ENCODE results near the gene MMRN2. TPM values are rescaled to one million over a fixed set of nuclear protein-coding genes. Genes with fewer than 3 reads are reported as not detected.
"Not testable (repeated sequence)": the region's sequence is repeated elsewhere in the genome, so short reads cannot be mapped to it uniquely, and the experiment has no call there.

The MMRN2 gene, protein sequence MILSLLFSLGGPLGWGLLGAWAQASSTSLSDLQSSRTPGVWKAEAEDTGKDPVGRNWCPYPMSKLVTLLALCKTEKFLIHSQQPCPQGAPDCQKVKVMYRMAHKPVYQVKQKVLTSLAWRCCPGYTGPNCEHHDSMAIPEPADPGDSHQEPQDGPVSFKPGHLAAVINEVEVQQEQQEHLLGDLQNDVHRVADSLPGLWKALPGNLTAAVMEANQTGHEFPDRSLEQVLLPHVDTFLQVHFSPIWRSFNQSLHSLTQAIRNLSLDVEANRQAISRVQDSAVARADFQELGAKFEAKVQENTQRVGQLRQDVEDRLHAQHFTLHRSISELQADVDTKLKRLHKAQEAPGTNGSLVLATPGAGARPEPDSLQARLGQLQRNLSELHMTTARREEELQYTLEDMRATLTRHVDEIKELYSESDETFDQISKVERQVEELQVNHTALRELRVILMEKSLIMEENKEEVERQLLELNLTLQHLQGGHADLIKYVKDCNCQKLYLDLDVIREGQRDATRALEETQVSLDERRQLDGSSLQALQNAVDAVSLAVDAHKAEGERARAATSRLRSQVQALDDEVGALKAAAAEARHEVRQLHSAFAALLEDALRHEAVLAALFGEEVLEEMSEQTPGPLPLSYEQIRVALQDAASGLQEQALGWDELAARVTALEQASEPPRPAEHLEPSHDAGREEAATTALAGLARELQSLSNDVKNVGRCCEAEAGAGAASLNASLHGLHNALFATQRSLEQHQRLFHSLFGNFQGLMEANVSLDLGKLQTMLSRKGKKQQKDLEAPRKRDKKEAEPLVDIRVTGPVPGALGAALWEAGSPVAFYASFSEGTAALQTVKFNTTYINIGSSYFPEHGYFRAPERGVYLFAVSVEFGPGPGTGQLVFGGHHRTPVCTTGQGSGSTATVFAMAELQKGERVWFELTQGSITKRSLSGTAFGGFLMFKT
- 10 to 100 TPM; 20.2 to 26.5 (median 25.0) TPM for polyA plus RNA-seq (ENCODE audit: insufficient read length in 3 of 3)
- long read RNA-seq, donor 1, full-length matches to known transcripts, result 3 of 3 reads
- long read RNA-seq, donor 1, partial matches to known transcripts, result 0 of 3 reads
- long read RNA-seq, donor 1, other reads (novel, unspliced or antisense), result 0 of 3 reads
- long read RNA-seq, donor 2, partial matches to known transcripts, result 13 of 24 reads
- long read RNA-seq, donor 2, other reads (novel, unspliced or antisense), result 11 of 24 reads
- long read RNA-seq, donor 3, full-length matches to known transcripts, result 5 of 57 reads
- long read RNA-seq, donor 3, partial matches to known transcripts, result 52 of 57 reads
- long read RNA-seq, donor 3, other reads (novel, unspliced or antisense), result 0 of 57 reads
- long read RNA-seq, donor 4, full-length matches to known transcripts, result 7 of 22 reads
- long read RNA-seq, donor 4, partial matches to known transcripts, result 15 of 22 reads
- long read RNA-seq, donor 4, other reads (novel, unspliced or antisense), result 0 of 22 reads
- long read RNA-seq, donor 5, result 0 reads
- long read RNA-seq, donor 6, result 0 reads
- long read RNA-seq, donor 7, full-length matches to known transcripts, result 2 of 18 reads
- long read RNA-seq, donor 7, partial matches to known transcripts, result 16 of 18 reads
- long read RNA-seq, donor 7, other reads (novel, unspliced or antisense), result 0 of 18 reads
- long read RNA-seq, donor 8, full-length matches to known transcripts, result 2 of 23 reads
- long read RNA-seq, donor 8, partial matches to known transcripts, result 21 of 23 reads
- long read RNA-seq, donor 8, other reads (novel, unspliced or antisense), result 0 of 23 reads
- long read RNA-seq, donor 9, full-length matches to known transcripts, result 3 of 14 reads
- long read RNA-seq, donor 9, partial matches to known transcripts, result 0 of 14 reads
- long read RNA-seq, donor 9, other reads (novel, unspliced or antisense), result 11 of 14 reads
- long read RNA-seq, donor 10, full-length matches to known transcripts, result 3 of 23 reads
- long read RNA-seq, donor 10, partial matches to known transcripts, result 20 of 23 reads
- long read RNA-seq, donor 10, other reads (novel, unspliced or antisense), result 0 of 23 reads
- long read RNA-seq, donor 11, full-length matches to known transcripts, result 6 of 6 reads
- long read RNA-seq, donor 11, partial matches to known transcripts, result 0 of 6 reads
- long read RNA-seq, donor 11, other reads (novel, unspliced or antisense), result 0 of 6 reads
- long read RNA-seq, donor 12, full-length matches to known transcripts, result 1 of 16 reads
- long read RNA-seq, donor 12, partial matches to known transcripts, result 15 of 16 reads
- long read RNA-seq, donor 12, other reads (novel, unspliced or antisense), result 0 of 16 reads
- long read RNA-seq, donor 13, result 0 reads
- long read RNA-seq, donor 14, full-length matches to known transcripts, result 3 of 13 reads
- long read RNA-seq, donor 14, partial matches to known transcripts, result 0 of 13 reads
- long read RNA-seq, donor 14, other reads (novel, unspliced or antisense), result 10 of 13 reads
- long read RNA-seq, donor 15, result 0 reads
- long read RNA-seq, donor 16, full-length matches to known transcripts, result 4 of 101 reads
- long read RNA-seq, donor 16, partial matches to known transcripts, result 97 of 101 reads
- long read RNA-seq, donor 16, other reads (novel, unspliced or antisense), result 0 of 101 reads

DNA sequence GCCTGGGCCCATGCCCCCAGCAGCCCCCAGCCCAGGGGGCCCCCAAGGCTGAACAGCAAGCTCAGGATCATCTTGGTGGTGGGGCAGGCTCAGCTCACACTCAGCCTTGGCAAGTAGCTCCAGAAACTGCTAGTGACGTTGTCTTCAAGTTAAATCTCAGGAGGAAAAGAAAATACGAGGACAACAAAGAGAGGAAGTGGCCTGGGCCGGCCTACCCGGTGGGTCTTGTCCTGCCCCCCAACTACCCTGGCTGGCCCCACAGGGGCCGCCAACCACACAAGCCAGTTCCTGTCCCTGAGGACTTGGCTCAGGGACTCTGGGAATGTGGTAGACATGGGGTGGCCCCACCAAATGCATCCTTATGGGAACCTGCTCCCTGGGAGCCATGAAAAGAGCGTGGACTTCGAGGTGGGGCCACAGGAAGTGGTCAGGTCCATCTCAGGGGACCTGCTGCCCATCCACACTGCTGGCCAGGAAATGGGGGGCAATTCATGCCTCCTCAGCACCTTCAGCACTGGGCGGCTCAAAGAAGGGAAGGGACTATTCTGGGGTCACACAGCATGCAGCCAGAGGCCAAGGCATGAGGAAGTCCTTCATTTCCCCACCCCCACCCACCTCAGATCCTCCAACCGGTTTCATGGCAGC, at the start of gene MMRN2:
Gene MMRN2, minus strand, starts transcription at position 145 of the 645 bp plus-strand sequence. Its CDS starts 74 bp downstream, at position 71.
- no peak for DNase-seq (ENCODE audit: extremely low read depth in 1 of 11, low read depth in 9 of 11, low spot score in 4 of 11)

GRCh38 chr10:87007124-87007523, 49.7 kb upstream of the MMRN2 start:
- DNase-seq (ENCODE audit: extremely low read depth in 1 of 11, low read depth in 9 of 11, low spot score in 4 of 11), result not testable (repeated sequence)

GRCh38 chr10:87000491-87000890, 43.1 kb upstream of the MMRN2 start:
- no peak for DNase-seq (ENCODE audit: extremely low read depth in 1 of 11, low read depth in 9 of 11, low spot score in 4 of 11)

- DNase-seq (ENCODE audit: extremely low read depth in 1 of 11, low read depth in 9 of 11, low spot score in 4 of 11), result not testable (repeated sequence)
Measured at GRCh38 chr10:86999802-87000403, 42.5 kb upstream of the MMRN2 start.

DNA sequence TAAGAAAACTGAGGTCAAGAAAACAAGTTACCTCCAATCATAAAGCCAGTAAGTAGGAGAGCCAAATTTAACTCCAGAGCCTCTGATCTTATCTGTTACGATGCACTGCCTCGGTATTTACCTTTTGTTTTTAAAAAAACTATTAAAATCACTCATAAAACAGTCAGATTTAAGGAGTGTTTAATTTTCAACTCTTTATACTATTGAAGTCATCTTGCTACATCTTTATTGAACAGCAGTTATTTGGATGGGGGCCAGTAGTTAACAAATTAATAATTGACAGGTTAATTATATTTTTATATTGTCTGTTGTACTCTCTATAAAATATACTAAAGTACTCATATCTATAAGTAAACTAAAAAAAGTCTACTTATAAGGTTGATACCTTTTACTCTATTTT, 35.5 kb upstream of the MMRN2 start:
- no peak for DNase-seq (ENCODE audit: extremely low read depth in 1 of 11, low read depth in 9 of 11, low spot score in 4 of 11)

DNA sequence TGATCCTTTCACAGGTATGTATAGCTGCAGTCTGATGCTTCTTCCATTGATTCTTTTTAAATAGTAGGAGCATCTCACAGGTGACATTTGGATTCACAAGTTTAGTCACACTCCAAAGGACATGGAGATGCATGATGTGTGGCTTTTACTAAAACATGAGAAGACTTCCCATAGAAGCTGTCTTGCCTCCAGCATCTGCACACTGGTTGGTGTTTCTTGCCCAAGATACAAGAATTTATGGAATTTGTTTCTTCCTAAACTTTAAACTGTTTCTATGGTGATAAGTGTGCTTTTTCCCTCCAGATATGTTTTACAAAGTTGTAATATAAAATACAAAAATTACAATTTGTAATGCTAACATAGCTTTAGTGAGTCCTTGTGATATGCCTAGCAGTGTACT, 35.0 kb upstream of the MMRN2 start:
- no peak for DNase-seq (ENCODE audit: extremely low read depth in 1 of 11, low read depth in 9 of 11, low spot score in 4 of 11)

DNA sequence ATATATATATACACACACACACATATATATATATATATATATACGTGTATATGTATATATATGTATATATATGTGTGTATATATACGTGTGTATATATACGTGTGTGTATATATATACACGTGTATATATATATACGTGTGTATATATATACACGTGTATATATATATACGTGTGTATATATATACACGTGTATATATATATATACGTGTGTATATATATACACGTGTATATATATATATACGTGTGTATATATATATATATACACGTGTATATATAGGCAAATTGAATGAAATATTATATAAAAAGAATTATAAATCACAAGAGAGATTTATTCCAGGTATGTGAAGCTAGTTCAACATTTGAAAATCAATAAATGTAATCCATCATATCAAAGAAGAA, 33.9 kb upstream of the MMRN2 start:
- DNase-seq (ENCODE audit: extremely low read depth in 1 of 11, low read depth in 9 of 11, low spot score in 4 of 11), result not testable (repeated sequence)

DNA sequence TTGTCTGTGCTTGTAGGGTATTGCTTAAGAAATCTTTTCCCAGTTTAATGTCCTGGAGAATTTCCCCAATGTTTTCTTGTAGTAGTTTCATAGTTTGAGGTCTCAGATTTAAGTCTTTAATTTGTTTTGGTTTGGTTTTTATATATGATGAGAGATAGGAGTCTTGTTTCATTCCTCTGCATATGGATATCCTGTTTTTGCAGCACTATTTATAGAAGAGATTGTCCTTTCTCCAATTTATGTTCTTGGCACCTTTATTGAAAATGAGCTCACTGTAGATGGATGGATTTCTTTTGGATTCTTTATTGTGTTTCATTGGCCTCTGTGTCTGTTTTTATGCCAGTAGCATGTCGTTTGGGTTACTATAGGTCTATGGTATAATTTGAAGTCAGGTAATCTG, 31.1 kb upstream of the MMRN2 start:
- no peak for DNase-seq (ENCODE audit: extremely low read depth in 1 of 11, low read depth in 9 of 11, low spot score in 4 of 11)

DNA sequence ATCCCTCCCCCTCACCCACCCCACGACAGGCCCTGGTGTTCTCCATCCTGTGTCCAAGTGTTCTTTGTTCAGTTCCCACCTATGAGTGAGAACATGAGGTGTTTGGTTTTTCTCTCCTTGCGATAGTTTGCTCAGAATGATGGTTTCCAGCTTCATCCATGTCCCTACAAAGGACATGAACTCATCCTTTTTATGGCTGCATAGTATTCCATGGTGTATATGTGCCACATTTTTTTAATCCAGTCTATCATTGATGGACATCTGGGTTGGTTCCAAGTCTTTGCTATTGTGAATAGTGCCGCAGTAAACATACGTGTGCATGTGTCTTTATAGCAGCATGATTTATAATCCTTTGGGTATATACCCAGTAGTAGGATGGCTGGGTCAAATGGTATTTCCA, 27.1 kb upstream of the MMRN2 start:
- not testable (repeated sequence) for DNase-seq (ENCODE audit: extremely low read depth in 1 of 11, low read depth in 9 of 11, low spot score in 4 of 11)

DNA sequence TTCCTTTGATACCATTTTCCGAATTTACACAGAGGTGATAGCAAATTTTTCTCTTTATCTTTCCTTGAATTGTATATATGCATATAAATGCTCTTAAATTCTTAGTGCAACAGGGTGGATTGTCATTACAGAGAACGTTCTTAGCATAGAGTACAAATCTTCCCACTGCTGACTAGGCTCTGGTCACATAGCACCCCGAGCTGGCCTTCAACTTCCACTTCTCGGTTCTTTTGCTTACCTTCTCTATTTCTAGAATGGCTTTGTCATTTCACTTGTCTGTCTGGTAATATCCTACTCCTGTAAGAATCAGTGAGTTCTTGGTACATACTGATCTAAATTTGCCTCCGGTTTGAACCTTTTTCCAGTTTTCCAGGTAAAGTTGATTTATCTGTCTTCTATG, 24.3 kb upstream of the MMRN2 start:
- no peak for DNase-seq (ENCODE audit: extremely low read depth in 1 of 11, low read depth in 9 of 11, low spot score in 4 of 11)

- DNase-seq (ENCODE audit: extremely low read depth in 1 of 11, low read depth in 9 of 11, low spot score in 4 of 11), result not testable (repeated sequence)
Measured at GRCh38 chr10:86981020-86981419, 23.6 kb upstream of the MMRN2 start.

- no peak for DNase-seq (ENCODE audit: extremely low read depth in 1 of 11, low read depth in 9 of 11, low spot score in 4 of 11)
Measured at GRCh38 chr10:86979977-86980448, 22.6 kb upstream of the MMRN2 start.

DNA sequence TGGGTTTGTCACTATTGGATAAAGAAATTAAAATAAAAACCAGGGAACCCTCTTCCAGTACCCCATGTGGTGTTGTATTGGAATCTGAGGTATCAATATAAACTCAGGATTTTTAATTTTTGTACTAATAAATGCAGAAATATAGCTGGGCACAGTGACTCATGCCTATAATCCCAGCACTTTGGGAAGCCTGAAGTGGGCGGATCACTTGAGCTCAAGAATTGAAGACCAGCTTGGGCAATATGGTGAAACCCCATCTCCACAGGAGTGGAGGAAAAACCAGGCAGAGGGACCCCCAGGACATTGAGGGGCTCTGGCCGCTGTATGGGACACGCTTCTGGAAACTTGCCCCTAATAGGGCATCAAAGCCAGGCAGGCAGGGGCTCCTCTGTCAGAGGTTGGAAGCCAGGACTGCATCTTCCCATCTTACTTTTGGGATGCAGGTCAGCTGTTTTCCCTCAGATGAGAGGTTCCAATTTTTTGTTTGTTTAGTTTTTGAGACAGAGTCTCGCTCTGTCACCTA, 21.9 kb upstream of the MMRN2 start:
- no peak for DNase-seq (ENCODE audit: extremely low read depth in 1 of 11, low read depth in 9 of 11, low spot score in 4 of 11)

DNA sequence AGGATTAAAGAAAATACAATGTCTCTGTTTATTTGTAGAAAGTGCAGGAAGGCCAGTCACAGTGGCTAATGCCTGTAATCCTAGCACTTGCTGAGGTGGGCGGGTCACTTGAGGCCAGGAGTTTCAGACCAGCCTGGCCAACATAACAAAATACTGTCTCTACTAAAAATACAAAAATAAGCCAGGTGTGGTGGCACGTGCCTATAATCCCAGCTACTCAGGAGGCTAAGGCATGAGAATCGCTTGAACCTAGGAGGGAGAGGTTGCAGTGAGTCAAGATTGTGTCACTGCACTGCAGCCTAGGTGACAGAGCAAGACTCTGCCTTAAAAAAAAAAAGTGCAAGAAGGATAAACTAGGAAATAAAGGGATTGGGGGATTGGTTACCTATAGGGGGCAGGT, 21.0 kb upstream of the MMRN2 start:
- not testable (repeated sequence) for DNase-seq (ENCODE audit: extremely low read depth in 1 of 11, low read depth in 9 of 11, low spot score in 4 of 11)

GRCh38 chr10:86976362-86977056, 19.1 kb upstream of the MMRN2 start:
- no peak for DNase-seq (ENCODE audit: extremely low read depth in 1 of 11, low read depth in 9 of 11, low spot score in 4 of 11)
